Ammon's horn (tissue), 1 donor: Measurements from ENCODE around the gene SRPRA.
"Not testable (repeated sequence)": the region's sequence is repeated elsewhere in the genome, so short reads cannot be mapped to it uniquely, and the experiment has no call there.

ENCODE experiments used
- DNase-seq: peaks from one replicate; pipeline ENCODE4 v3.0.0-alpha.2; 2016; ENCODE audit warnings: low spot score

SRPRA gene

GRCh38 chr11:126282736-126283591 is 14.3 kb upstream of the SRPRA start, which contains the start of gene TIRAP:
Gene TIRAP, plus strand, starts transcription at chr11:126283093. Its CDS starts 7,802 bp downstream, at chr11:126290895.
- DNase-seq: peak; percentile 70

- peak; percentile 69 for DNase-seq
Measured at GRCh38 chr11:126282361-126282735, 13.7 kb upstream of the SRPRA start.

GRCh38 chr11:126281666-126282175 is 13.0 kb upstream of the SRPRA start:
- DNase-seq: no peak

GRCh38 chr11:126281245-126281644 is 12.6 kb upstream of the SRPRA start:
- no peak for DNase-seq

- DNase-seq: peak; percentile 45
Measured at GRCh38 chr11:126280595-126280994, 11.9 kb upstream of the SRPRA start.

- no peak for DNase-seq
Measured at GRCh38 chr11:126279191-126279590, 10.5 kb upstream of the SRPRA start.

- DNase-seq: no peak
Measured at GRCh38 chr11:126277780-126278179, 9.1 kb upstream of the SRPRA start.

- DNase-seq: no peak
Measured at GRCh38 chr11:126277322-126277721, 8.6 kb upstream of the SRPRA start.

- no peak for DNase-seq
Measured at GRCh38 chr11:126268361-126268707, 361 bp downstream of the SRPRA start.

- DNase-seq: no peak
Measured at GRCh38 chr11:126267650-126268049, 1.0 kb downstream of the SRPRA start.

- DNase-seq: no peak
Measured at GRCh38 chr11:126265811-126266210, 2.9 kb downstream of the SRPRA start.

- no peak for DNase-seq
Measured at GRCh38 chr11:126263489-126263888, 5.2 kb downstream of the SRPRA start.

GRCh38 chr11:126262216-126262615 is 6.5 kb downstream of the SRPRA start:
- no peak for DNase-seq

GRCh38 chr11:126257764-126258163 is 10.9 kb downstream of the SRPRA start:
- no peak for DNase-seq

- DNase-seq: no peak
Measured at GRCh38 chr11:126257144-126257543, 11.6 kb downstream of the SRPRA start.

GRCh38 chr11:126256216-126256615 is 12.5 kb downstream of the SRPRA start:
- DNase-seq: no peak

- DNase-seq: not testable (repeated sequence)
Measured at GRCh38 chr11:126255507-126255906, 13.2 kb downstream of the SRPRA start.

GRCh38 chr11:126254819-126255218 is 13.9 kb downstream of the SRPRA start:
- no peak for DNase-seq

GRCh38 chr11:126253265-126253664 is 15.4 kb downstream of the SRPRA start:
- no peak for DNase-seq

- no peak for DNase-seq
Measured at GRCh38 chr11:126246636-126247035, 22.1 kb downstream of the SRPRA start.

- no peak for DNase-seq
Measured at GRCh38 chr11:126233391-126233790, 35.3 kb downstream of the SRPRA start.

GRCh38 chr11:126232683-126233082 is 36.0 kb downstream of the SRPRA start:
- no peak for DNase-seq

GRCh38 chr11:126231725-126232459 is 36.8 kb downstream of the SRPRA start:
- no peak for DNase-seq
